Caki2 (cell line): ENCODE measurements around the gene RSAD2. TPM values are rescaled to one million over a fixed set of nuclear protein-coding genes. Genes with fewer than 3 reads are reported as not detected.
A peak's percentile ranks its signal among the peaks of the same experiment; 100 is the strongest.
"Not testable (repeated sequence)": the region's sequence is repeated elsewhere in the genome, so short reads cannot be mapped to it uniquely, and the experiment has no call there.

ENCODE experiments used
- DNase-seq: peaks from one replicate; pipeline ENCODE4 v3.0.0-alpha.2; 2015; ENCODE audit warnings: low read depth
- in situ Hi-C: cut with HindIII; loops from 2 replicates; pipeline ENCODE4 v1.10.0; 2016; ENCODE audit warnings: low sequenced_read_pairs, low pct_unique_long_range_greater_than_20kb, mixed read lengths
- total RNA-seq: library from RNA; depleted of rRNA; stranded (reverse); fragments of >200 nt; shearing (Covaris generic); gene quantifications from 2 replicates; pipeline ENCODE4 v1.2.3, GENCODE V29; 2014; ENCODE audit warnings: low replicate concordance

Gene RSAD2
- total RNA-seq, 1 experiment from 2014 or later: 7.7 TPM

- in situ Hi-C loops: not testable (repeated sequence)
Observed at GRCh38 chr2:6858466-6859027, 19.0 kb upstream of the RSAD2 start.

GRCh38 chr2:6860296-6860695 is 17.3 kb upstream of the RSAD2 start:
- no peak for DNase-seq
- in situ Hi-C loops: no loop called here

More at GRCh38 chr2:6858466-6859027, 19.0 kb upstream of the RSAD2 start:
- not testable (repeated sequence) for DNase-seq

GRCh38 chr2:6863792-6864191 is 13.8 kb upstream of the RSAD2 start:
- no peak for DNase-seq
- in situ Hi-C loops: no loop called here

- no peak for DNase-seq
- in situ Hi-C loops: no loop called here
Observed at GRCh38 chr2:6864231-6864754, 13.3 kb upstream of the RSAD2 start.

GRCh38 chr2:6864923-6865345 is 12.6 kb upstream of the RSAD2 start:
- DNase-seq: no peak
- in situ Hi-C loops: no loop called here

- in situ Hi-C loops: no loop called here
- DNase-seq: peak; percentile 65
Observed at GRCh38 chr2:6865346-6866274, 12.0 kb upstream of the RSAD2 start, which contains the start of gene CMPK2. Gene CMPK2, minus strand, starts transcription at chr2:6865907. Its CDS starts 211 bp downstream, at chr2:6865696.

- DNase-seq: peak; percentile 60
- in situ Hi-C loops: no loop called here
Observed at GRCh38 chr2:6866275-6866671, 11.3 kb upstream of the RSAD2 start.

GRCh38 chr2:6866982-6867381 is 10.6 kb upstream of the RSAD2 start:
- no peak for DNase-seq

GRCh38 chr2:6872394-6872793 is 5.2 kb upstream of the RSAD2 start:
- in situ Hi-C loops: no loop called here

More at GRCh38 chr2:6866982-6867381, 10.6 kb upstream of the RSAD2 start:
- in situ Hi-C loops: no loop called here

GRCh38 chr2:6874032-6874431 is 3.5 kb upstream of the RSAD2 start:
- no peak for DNase-seq
- in situ Hi-C loops: no loop called here

More at GRCh38 chr2:6872394-6872793, 5.2 kb upstream of the RSAD2 start:
- DNase-seq: no peak

GRCh38 chr2:6876309-6876708 is 1.3 kb upstream of the RSAD2 start:
- in situ Hi-C loops: no loop called here
- no peak for DNase-seq

GRCh38 chr2:6878549-6878948 is 972 bp downstream of the RSAD2 start:
- DNase-seq: no peak
- in situ Hi-C loops: no loop called here

GRCh38 chr2:6879011-6879410 is 1.4 kb downstream of the RSAD2 start:
- no peak for DNase-seq
- in situ Hi-C loops: no loop called here

GRCh38 chr2:6880200-6880733 is 2.7 kb downstream of the RSAD2 start:
- no peak for DNase-seq
- in situ Hi-C loops: no loop called here

- no peak for DNase-seq
- in situ Hi-C loops: no loop called here
Observed at GRCh38 chr2:6881046-6881445, 3.5 kb downstream of the RSAD2 start.

GRCh38 chr2:6881516-6881915 is 3.9 kb downstream of the RSAD2 start:
- DNase-seq: no peak
- in situ Hi-C loops: no loop called here

GRCh38 chr2:6883448-6884122 is 6.0 kb downstream of the RSAD2 start:
- in situ Hi-C loops: no loop called here
- no peak for DNase-seq

- DNase-seq: no peak
- in situ Hi-C loops: no loop called here
Observed at GRCh38 chr2:6885551-6885950, 8.0 kb downstream of the RSAD2 start.
